Globus pallidus (tissue), 1 donor: Measurements from ENCODE around the gene SMAD7.

Experiments used
- DNase-seq: peaks from one replicate; pipeline ENCODE4 v3.0.0-alpha.2; 2015; ENCODE audit warnings: low spot score

Gene SMAD7, protein sequence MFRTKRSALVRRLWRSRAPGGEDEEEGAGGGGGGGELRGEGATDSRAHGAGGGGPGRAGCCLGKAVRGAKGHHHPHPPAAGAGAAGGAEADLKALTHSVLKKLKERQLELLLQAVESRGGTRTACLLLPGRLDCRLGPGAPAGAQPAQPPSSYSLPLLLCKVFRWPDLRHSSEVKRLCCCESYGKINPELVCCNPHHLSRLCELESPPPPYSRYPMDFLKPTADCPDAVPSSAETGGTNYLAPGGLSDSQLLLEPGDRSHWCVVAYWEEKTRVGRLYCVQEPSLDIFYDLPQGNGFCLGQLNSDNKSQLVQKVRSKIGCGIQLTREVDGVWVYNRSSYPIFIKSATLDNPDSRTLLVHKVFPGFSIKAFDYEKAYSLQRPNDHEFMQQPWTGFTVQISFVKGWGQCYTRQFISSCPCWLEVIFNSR

GRCh38 chr18:48950536-48951447, at the start of gene SMAD7:
SMAD7 (minus strand) TSS chr18:48950965; CDS start chr18:48950424, 541 bp downstream.
- DNase-seq: no peak

DNA sequence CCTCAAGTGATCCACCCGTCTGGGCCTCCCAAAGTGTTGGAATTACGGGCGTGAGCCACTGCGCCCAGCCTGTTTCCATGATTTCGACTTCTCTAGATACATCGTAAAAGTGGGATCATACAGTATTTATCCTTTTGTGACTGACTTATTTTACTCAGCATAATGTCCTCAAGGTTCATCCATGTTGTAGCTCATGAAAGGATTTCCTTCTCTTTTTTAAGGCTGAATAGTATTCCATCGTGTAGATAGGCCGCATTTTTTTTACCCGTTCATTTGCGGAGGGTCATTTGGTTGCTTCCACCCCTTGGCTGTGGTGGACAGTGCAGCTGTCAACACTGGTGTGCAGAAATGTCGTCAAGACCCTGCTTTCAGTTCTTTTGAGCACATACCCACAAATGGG, 48.8 kb upstream of the SMAD7 start:
- DNase-seq: no peak

- DNase-seq: no peak
These were observed 47.4 kb upstream of the SMAD7 start for GRCh38 chr18:48997985-48998831.

- no peak for DNase-seq
These were observed 46.9 kb upstream of the SMAD7 start for GRCh38 chr18:48997681-48997984.

DNA sequence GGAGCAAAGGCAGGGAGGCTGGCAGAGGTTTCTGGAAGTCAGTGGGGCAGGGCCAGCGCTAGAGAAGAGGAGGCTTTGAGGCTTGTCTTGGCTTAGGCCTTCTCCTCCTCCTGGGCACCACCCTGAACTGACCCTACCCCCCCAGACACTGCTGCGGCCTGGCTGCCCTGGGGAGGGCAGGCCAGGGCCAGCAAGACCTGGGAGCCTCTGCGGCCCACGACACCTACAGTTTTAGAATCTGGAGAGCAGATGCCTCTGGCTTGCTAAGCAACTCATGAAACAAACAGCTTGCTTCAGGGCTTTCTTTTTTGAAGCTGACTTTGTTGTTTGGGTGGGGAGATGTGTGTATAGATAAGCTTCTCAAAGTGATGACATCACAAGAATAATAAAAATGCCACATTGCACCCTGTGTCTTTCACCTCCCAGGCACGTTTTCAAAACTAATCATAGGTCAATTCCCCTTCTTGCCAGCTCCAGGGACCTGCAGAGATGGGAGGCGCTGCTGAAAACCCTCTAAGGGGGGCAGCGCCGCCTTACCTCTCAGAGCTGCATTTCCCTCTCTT, 46.2 kb upstream of the SMAD7 start:
- DNase-seq: no peak

- DNase-seq: no peak
These were observed 45.3 kb upstream of the SMAD7 start for GRCh38 chr18:48996041-48996440.

DNA sequence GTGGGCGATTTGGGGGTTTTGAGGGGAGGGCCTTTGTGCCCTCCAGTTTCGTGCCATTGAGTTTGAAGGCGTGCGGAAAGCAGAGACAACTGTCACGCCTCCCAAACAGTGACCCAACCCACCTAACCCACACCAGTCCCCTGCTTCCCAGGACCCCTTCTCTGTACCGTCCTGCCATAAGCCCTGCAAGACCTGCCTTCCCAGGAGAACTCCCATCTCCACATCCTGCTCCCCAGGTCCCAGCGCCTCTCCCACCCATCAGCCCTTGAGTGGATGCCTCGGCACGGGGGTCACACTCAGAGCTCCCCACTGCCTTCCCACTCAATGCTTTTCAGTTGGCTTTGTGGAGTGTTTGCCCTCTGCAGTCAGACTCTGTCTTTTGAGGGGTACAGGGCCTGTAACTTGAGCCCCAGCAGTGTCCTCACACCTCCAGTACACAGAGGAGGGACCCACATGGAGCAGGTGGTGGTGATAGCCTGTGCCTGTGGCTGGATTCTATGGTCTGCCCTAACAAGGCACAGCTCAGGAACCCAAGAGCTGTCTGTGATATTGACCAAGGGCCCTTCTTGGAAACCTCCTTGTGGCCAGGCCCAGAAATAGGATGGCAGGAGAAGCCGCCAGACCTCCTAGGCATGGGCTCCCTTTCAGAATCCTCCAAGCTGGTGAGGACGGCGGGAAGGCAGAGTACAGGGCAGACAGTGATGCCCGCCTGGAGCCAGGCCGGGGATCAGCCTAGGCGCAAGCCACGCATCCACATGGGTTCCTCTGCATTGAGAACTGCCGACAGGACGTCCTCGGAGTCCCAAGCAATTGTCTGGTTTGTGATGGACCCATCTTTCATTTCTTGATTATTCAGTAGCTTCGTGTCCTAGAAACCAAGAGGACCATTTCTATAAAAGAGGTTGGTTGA, 44.4 kb upstream of the SMAD7 start:
- DNase-seq: no peak

- no peak for DNase-seq
These were observed 43.4 kb upstream of the SMAD7 start for GRCh38 chr18:48994044-48994651.

DNA sequence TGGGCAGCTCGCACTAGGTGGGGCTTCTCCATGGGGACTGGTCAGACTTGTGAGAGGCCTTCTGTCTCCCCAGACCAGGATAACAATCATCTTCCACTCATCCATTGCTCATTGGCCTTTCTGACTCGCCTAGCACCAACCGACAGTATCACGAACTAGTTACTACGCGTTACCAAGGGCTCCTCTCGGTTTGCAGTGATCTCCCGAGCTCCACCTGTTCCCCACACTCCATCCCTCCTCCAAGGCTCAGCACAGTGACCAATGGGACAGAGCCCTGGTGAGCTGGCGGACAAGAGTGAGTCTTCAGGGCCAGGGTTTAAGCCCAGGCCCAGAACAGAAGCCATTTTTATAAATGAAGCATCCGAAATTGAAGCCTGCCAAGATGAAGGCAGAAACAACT, 42.8 kb upstream of the SMAD7 start:
- no peak for DNase-seq

DNA sequence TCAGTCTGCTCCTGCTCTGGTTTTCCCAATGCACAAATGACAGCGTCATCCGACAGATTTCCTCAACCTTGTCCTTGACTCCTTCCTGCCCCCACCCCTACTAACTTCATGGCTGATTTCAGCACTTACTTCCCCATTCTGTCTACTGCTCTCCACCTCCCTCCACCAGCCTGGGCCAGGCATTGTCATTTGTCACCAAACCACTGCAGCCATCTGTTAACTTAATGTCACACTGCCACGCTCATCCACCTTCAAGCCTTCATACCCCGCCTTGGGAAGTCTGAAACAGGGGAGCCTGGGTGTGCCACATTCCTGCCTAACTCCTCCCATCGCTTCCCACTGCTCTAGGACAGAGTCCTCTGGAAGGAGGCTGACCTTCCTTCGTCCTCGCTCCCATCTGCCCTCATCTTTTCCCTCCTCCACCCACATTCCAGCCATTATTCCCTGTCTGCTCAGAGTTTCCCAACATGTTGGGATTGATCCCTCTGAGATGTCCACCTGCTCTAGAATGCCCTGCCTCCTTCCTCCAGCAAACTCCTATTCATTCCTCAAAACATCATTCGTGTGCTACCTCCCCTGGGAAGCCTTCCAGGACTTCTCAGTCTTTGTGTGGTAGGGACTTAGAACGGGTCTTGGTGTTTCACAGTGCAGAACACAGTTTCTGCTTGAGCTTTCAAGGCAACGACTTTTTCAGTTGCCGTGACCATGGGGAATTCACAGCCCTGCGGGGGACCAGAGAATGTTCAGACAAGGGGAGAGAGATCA, 42.2 kb upstream of the SMAD7 start:
- no peak for DNase-seq

GRCh38 chr18:48992133-48992532, 41.4 kb upstream of the SMAD7 start:
- no peak for DNase-seq

- no peak for DNase-seq
These were observed 40.9 kb upstream of the SMAD7 start for GRCh38 chr18:48991676-48992075.

DNA sequence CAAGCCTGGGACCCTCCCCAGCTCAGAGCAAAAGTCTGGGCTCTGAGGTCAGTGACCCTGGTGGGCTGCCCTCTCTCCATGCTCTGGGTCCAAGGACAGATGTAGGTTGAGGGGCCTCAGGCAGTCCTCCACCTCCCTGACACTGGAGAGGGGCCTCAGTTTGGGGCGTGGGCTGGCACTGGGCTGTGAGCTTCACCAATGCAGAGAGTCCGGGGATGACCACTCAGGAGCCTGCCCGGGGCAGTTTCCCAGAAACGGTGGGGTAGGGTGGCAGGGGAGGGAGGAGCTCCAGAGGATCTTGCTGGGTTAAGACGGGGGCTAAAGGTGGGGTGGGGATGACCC, 40.5 kb upstream of the SMAD7 start:
- DNase-seq: no peak

DNA sequence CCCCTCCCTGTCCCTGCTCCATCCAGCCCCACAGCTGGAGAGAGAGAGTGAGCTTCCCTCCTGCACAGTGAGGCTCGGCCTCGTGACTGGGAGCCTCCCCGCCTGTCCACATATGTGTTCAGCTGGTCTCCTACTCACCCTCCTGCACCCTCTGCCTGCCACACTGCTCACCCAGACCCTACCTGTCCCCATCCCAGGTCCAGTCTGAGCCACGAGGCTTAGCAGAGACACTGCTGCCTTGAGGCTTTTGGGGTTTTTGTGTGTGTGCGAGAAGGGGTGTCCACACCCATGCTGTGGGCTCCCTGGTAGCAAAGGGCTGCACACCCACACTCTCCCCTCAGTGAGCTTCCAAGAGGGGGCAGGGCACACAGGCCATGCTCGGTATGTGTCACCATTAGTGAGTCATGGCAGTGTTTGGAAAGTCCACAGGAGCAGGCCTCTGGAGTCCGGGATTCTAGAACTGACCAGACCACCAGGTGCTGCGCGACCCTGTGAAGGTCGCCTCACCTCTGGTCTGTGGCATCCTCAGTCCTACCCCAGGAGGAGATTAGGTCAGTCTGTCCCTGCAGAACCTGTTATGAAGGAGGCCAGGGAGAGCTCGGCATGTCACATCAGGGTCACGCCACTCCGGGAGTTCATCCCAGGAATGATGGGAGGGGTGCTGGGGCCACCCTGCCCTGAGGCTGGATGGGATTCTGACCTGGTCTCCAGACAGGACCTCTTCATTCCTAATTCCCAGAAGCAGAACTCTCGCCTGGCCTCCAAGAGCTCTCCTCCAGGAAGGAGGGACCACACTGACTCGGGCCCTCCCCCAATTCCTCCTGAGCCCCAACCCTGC, 39.9 kb upstream of the SMAD7 start:
- no peak for DNase-seq

- DNase-seq: no peak
These were observed 38.8 kb upstream of the SMAD7 start for GRCh38 chr18:48989304-48990303.

DNA sequence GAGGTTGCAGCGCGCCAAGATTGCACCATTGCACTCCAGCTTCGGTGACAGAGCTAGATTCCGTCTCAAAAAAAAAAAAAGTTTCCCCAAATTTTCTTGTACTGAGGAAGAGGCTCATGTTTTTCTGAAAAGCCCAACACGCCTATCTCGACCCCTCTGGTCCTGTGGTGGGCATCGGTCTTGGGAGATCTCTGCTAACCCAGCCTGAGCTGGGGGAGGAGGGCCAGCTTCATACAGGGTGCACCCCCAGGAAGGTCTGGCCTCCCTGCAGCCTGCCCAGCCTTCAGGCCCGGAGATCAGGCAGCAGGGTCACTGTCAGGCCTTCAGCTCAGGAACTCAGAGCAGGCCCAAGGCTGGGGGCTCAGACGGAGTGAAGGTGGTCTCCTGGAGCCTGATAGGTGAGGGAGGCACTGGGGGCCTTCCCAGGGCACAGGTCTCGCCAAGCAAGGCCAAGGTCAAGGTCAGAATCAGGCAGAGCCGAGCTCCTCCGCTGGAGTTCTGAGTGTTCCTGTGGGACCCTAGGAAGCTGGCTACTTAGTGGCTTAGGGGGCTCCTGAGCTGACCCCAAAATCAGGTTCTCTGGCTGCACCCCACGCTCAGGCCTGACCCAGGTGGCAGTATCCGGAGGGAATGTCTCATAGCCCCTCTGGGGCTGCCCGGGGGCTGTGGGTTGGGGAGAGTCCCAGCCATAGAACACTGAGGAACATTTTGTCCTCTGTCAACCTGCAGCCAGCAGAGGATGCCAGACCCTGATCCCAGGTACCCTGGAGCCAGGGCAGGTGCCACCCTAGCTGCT, 37.9 kb upstream of the SMAD7 start:
- DNase-seq: no peak

GRCh38 chr18:48987821-48988220, 37.1 kb upstream of the SMAD7 start:
- DNase-seq: no peak
